ENCODE results near the gene RPH3AL. TPM values are rescaled to one million over a fixed set of nuclear protein-coding genes. Genes with fewer than 3 reads are reported as not detected.

Gene RPH3AL
- total and polyA plus RNA-seq, 8 donors = 43.4 to 89.1 (median 56.0) TPM

DNA sequence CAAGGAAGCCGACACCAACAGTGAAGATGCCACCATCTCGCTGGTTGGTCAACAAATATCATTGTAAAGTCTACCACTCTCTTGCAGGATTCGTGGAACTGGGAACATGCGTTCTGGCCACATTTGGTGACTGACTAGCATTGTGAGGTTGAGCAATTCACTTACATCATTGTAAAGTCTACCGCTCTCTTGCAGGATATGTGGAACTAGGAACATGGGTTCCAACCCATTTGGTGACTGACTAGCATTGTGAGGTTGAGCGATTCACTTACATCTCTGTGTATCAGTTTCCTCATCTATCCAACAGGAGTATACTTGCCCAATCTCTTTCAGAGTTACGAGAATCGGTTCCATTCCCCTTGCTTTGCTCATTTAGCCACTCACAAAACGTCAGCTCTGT, 42.6 kb upstream of the RPH3AL start:
- Histone ChIP-seq H3K4me3 (no peak overlapping the region), H3K4me1 (no peaks in the 10 kb centered on the region), H3K27ac (no peak overlapping the region), H3K27me3 (no peaks in the 10 kb centered on the region), H3K36me3 (no peaks in the 10 kb centered on the region), H3K9me3 (no peaks in the 10 kb centered on the region)
- no peak for FAIRE-seq
- TF ChIP-seq, protein P1, sequence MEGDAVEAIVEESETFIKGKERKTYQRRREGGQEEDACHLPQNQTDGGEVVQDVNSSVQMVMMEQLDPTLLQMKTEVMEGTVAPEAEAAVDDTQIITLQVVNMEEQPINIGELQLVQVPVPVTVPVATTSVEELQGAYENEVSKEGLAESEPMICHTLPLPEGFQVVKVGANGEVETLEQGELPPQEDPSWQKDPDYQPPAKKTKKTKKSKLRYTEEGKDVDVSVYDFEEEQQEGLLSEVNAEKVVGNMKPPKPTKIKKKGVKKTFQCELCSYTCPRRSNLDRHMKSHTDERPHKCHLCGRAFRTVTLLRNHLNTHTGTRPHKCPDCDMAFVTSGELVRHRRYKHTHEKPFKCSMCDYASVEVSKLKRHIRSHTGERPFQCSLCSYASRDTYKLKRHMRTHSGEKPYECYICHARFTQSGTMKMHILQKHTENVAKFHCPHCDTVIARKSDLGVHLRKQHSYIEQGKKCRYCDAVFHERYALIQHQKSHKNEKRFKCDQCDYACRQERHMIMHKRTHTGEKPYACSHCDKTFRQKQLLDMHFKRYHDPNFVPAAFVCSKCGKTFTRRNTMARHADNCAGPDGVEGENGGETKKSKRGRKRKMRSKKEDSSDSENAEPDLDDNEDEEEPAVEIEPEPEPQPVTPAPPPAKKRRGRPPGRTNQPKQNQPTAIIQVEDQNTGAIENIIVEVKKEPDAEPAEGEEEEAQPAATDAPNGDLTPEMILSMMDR (IDR thresholded peaks at IDR 0.05) = no peak
- WGBS, 2 donors = 86 to 94% methylated on average over 9 of the region's 9 CpGs
- DNase-seq = no peak
- peak in 1 of 4 donors; percentile 34 for ATAC-seq
- intact Hi-C loops (cut with DNase I) = no loop called here

GRCh38 chr17:394718-395095, 42.1 kb upstream of the RPH3AL start:
- ATAC-seq = no peak
- WGBS, 2 donors = 88 to 92% methylated on average over 9 of the region's 9 CpGs

GRCh38 chr17:393806-394717, 41.5 kb upstream of the RPH3AL start:
- WGBS, 2 donors = 77 to 79% methylated on average over 19 of the region's 19 CpGs
- H3K4me3 ChIP-seq = no peak overlapping the region
- no peaks in the 10 kb centered on the region for H3K4me1 ChIP-seq
- peak in 1 of 6 donors; percentile 46 for DNase-seq
- no peak overlapping the region for H3K27ac ChIP-seq
- TF ChIP-seq, protein P1 (IDR thresholded peaks at IDR 0.05) = no peak
- ATAC-seq = peak in 3 of 4 donors; percentile 43 to 48 (median 43)
- H3K27me3 ChIP-seq = no peaks in the 10 kb centered on the region
- no peaks in the 10 kb centered on the region for H3K9me3 ChIP-seq
- H3K36me3 ChIP-seq = no peaks in the 10 kb centered on the region
- no peak for FAIRE-seq
- intact Hi-C loops (cut with DNase I) = no loop called here

More at GRCh38 chr17:394718-395095, 42.1 kb upstream of the RPH3AL start:
- DNase-seq (peak in 1 of 6 donors; percentile 30), FAIRE-seq (no peak)
- H3K4me1 ChIP-seq = no peaks in the 10 kb centered on the region
- H3K36me3 ChIP-seq = no peaks in the 10 kb centered on the region
- no peak overlapping the region for H3K27ac ChIP-seq
- no peaks in the 10 kb centered on the region for H3K27me3 ChIP-seq
- intact Hi-C loops (cut with DNase I) = no loop called here
- H3K4me3 ChIP-seq = no peak overlapping the region
- TF ChIP-seq, protein P1 (IDR thresholded peaks at IDR 0.05) = no peak
- no peaks in the 10 kb centered on the region for H3K9me3 ChIP-seq

DNA sequence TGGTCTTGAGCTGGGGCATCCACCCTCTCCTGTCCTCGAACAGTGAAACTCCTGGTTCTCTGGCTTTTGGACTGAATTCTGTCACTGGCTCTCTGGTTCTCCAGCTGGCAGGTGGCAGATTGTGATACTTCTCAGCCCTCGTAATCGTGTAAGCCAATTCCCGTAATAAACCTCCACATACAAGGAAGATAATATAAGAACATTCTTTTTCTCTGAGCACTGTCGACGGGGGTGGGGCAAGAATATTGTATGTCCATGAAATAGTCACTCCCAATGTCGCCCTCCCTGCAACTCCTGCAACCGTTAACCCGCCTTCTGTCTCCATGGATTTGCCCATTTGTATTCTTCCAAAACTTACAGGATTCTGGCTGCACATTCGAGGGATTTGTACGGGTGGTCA, 39.2 kb upstream of the RPH3AL start:
- Histone ChIP-seq H3K27me3 (no peaks in the 10 kb centered on the region), H3K9me3 (no peaks in the 10 kb centered on the region), H3K4me1 (no peaks in the 10 kb centered on the region), H3K4me3 (no peak overlapping the region), H3K36me3 (no peaks in the 10 kb centered on the region), H3K27ac (no peak overlapping the region)
- intact Hi-C loops (cut with DNase I) = no loop called here
- TF ChIP-seq, protein P1 (IDR thresholded peaks at IDR 0.05) = no peak
- no peak for FAIRE-seq
- no peak for DNase-seq
- ATAC-seq = no peak
- WGBS, 2 donors = 80 to 81% methylated on average over 11 of the region's 11 CpGs

- Histone ChIP-seq H3K27me3 (no peaks in the 10 kb centered on the region), H3K4me1 (peaks cover 0 to 6% (median 0%) of the 10 kb centered on the region in 3 donors), H3K4me3 (no peak overlapping the region), H3K9me3 (no peaks in the 10 kb centered on the region), H3K36me3 (no peaks in the 10 kb centered on the region), H3K27ac (no peak overlapping the region)
- FAIRE-seq = no peak
- ATAC-seq = no peak
- TF ChIP-seq, protein P1 (IDR thresholded peaks at IDR 0.05) = no peak
- 83 to 89% methylated on average over 12 of the region's 12 CpGs for WGBS, 2 donors
- peak in 1 of 6 donors; percentile 27 for DNase-seq
- intact Hi-C loops (cut with DNase I) = no loop called here
Observed at GRCh38 chr17:390025-390424, 37.4 kb upstream of the RPH3AL start.
